HG02884 (cell line): ENCODE measurements around the gene KHDC4.

Experiments
- ATAC-seq: cut with Tn5 transposase; IDR thresholded peaks from one replicate; pipeline ENCODE4 v1.9.1; 2021; ENCODE audit warnings: mild to moderate bottlenecking, moderate library complexity; ENCODE audit not compliant: unreplicated experiment

KHDC4 gene

GRCh38 chr1:155877945-155878344, 56.3 kb downstream of the KHDC4 start:
- ATAC-seq: no peak

GRCh38 chr1:155873860-155874259, 60.4 kb downstream of the KHDC4 start:
- no peak for ATAC-seq

DNA sequence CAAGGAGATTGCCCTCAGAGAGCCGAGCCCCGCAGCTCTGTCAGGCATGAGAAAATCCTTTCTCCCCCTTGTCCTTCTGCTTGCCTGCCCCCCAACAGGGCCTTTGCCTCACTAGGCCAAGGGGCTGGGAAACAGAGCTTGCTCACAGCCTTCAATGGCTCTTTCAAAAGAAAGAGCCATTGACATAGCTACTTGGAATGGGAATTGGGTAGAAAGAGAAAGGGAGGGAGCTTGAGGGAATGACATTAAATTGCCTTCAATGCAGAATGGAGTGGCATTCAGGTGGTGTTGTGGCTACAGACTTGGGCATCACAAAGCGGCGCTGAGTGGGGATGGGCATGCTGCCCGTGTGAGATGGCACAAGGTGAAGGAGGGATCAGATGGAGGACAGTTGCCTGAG, 61.7 kb downstream of the KHDC4 start:
- ATAC-seq: no peak

DNA sequence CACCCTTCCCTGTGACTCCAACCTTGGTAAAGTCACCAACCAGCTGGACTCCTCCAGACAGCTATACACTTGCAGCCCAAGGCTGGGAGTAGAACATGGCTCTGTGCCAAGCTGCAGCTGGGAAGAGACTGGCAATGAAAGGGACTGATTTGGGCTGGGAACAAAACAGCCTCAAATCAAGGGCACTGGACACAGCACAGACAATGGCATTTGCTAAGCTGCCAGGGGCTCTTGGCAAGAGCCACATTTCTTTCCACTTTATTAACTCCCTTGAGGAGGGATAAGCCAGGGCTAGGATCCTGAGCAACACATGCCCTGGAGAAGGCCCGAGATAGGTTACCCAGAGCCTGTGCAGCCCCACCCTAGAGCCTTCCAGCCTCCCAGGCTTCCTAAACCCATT, 62.8 kb downstream of the KHDC4 start:
- ATAC-seq: no peak

DNA sequence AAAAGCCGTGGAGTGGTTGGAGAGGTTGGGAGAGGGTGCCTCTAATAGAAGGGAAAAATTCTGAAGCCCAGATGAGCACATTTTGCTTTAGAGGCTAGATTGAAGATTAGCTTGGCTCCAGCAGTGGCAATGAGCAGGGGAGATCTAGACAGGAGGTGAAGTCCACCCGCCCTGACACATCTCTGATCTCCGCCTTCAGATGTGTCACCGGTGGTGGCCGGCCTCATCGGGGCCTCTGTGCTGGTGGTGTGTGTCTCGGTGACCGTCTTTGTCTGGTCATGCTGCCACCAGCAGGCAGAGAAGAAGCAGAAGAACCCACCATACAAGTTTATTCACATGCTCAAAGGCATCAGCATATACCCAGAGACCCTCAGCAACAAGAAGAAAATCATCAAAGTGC, 66.4 kb downstream of the KHDC4 start:
- no peak for ATAC-seq

DNA sequence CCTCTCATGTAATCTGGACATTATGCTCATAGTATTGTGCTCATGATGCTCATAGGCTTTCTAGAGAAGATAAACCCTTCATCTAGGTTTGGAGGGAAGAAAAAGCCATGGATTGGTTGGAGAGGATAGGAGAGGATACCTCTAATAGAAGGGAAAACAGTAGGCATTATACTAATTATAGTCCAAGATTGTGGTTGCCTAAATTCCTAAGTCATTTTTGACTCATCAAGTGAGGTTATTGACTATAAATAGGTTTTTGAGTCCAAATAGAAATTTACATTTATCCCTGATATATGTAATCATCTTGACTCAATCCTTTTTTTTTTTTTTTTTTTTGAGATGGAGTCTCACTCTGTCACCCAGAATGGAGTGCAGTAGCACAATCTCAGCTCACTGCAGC, 69.8 kb downstream of the KHDC4 start:
- ATAC-seq: no peak
